ENCODE results near the gene NANOS2.

NANOS2 gene
- total RNA-seq: 0 to 0.66 (median 0) reads per million in 17 experiments

- peak in 1 of 4 experiments; percentile 14 for DNase-seq
These were observed at the start of gene NANOS2 for GRCh38 chr19:45913874-45914830. NANOS2 (minus strand) TSS chr19:45914778; CDS start chr19:45914693, 85 bp downstream.

GRCh38 chr19:45962021-45962420, 47.4 kb upstream of the NANOS2 start:
- DNase-seq: no peak

- DNase-seq: no peak
These were observed 46.1 kb upstream of the NANOS2 start for GRCh38 chr19:45960595-45961235.

- DNase-seq: no peak
These were observed 45.0 kb upstream of the NANOS2 start for GRCh38 chr19:45959517-45960025.

- no peak for DNase-seq
These were observed 44.4 kb upstream of the NANOS2 start for GRCh38 chr19:45958769-45959516.

GRCh38 chr19:45958320-45958719, 43.7 kb upstream of the NANOS2 start:
- no peak for DNase-seq

- DNase-seq: no peak
These were observed 41.5 kb upstream of the NANOS2 start for GRCh38 chr19:45955905-45956608.

GRCh38 chr19:45954156-45954555, 39.6 kb upstream of the NANOS2 start:
- no peak for DNase-seq

GRCh38 chr19:45953676-45954075, 39.1 kb upstream of the NANOS2 start:
- no peak for DNase-seq

GRCh38 chr19:45952686-45953505, 38.3 kb upstream of the NANOS2 start:
- DNase-seq: peak; percentile 58 to 80 (median 68)

- DNase-seq: no peak
These were observed 37.7 kb upstream of the NANOS2 start for GRCh38 chr19:45952341-45952685.

GRCh38 chr19:45947926-45948325, 33.3 kb upstream of the NANOS2 start:
- no peak for DNase-seq

GRCh38 chr19:45940515-45940805, 25.9 kb upstream of the NANOS2 start:
- no peak for DNase-seq

- DNase-seq: no peak
These were observed 25.4 kb upstream of the NANOS2 start for GRCh38 chr19:45939792-45940514.

- DNase-seq: no peak
These were observed 24.2 kb upstream of the NANOS2 start for GRCh38 chr19:45938733-45939319.

- no peak for DNase-seq
These were observed 20.7 kb upstream of the NANOS2 start for GRCh38 chr19:45935267-45935666.

GRCh38 chr19:45934551-45935230, 20.1 kb upstream of the NANOS2 start:
- no peak for DNase-seq

GRCh38 chr19:45933759-45934158, 19.2 kb upstream of the NANOS2 start:
- DNase-seq: no peak

- DNase-seq: no peak
These were observed 16.5 kb upstream of the NANOS2 start for GRCh38 chr19:45931055-45931454.

- DNase-seq: no peak
These were observed 14.7 kb upstream of the NANOS2 start for GRCh38 chr19:45929247-45929646.
